ENCODE measurements around the gene PHPT1. TPM values are rescaled to one million over a fixed set of nuclear protein-coding genes. Genes with fewer than 3 reads are reported as not detected.
A peak's percentile ranks its signal among the peaks of the same experiment; 100 is the strongest.

PHPT1 gene
- total and polyA plus RNA-seq, 2 of the 13 experiments (the other 11 are each of a cell fraction or from before 2014, with no cell fraction given): 189 to 192 TPM

DNA sequence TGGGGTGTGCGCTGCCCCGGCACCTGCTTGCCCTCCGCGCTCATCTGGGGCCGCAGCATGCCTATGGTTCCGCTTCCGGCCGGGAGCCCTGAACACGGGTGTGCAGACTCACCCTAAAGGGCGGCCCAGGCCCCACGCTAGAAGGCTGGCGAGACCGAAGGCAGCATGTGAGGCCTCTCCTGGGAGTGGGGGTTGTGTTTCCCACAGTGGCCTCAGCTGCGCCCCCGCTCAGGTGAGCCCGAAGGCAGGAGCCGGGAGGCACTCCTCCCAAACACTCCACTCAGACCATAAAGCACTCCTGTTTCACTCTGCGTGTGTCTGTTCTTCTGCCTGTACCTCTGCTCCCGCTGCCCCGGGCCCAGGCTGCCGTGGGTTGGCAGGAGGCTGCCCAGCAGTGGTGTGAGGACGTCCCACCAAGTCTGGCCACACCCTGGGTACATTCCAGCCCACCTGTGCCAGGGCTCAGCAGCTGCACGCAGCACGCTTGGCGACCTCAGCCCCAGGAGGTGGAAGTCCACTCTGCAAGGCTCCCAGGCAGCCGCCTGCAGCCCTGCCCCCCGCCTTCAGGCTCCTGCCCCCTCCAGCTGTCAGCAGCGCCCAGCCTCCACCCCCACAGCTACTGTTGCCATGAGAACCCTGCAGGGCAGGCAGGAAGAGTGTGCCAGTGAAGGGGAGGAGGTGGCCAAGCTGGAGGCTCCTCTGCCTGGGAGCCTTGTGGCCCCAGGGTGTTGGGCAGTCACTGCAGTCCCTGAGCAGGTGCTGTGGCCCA, 8.1 kb upstream of the PHPT1 start (continued):
- no peak for TF ChIP-seq ZNF790 (CRISPR knock-in tag; IDR thresholded peaks at IDR 0.05; ENCODE audit: borderline replicate concordance)
- TF ChIP-seq PRPF4 (IDR thresholded peaks at IDR 0.05; ENCODE audit: low read depth, low read length, poor library complexity, severe bottlenecking): no peak
- peak; percentile 20; the same call in 1 of the 2 replicates for TF ChIP-seq ZNF331 (CRISPR knock-in tag; IDR thresholded peaks at IDR 0.05)
- no peak for TF ChIP-seq MAFK (conservative IDR thresholded peaks at IDR 0.05 in 1 of 2, IDR thresholded peaks at IDR 0.05 in 1 of 2; ENCODE audit: low read length in 2 of 2)
- TF ChIP-seq PITX1 (CRISPR knock-in tag; IDR thresholded peaks at IDR 0.05): no peak
- TF ChIP-seq, protein P1, sequence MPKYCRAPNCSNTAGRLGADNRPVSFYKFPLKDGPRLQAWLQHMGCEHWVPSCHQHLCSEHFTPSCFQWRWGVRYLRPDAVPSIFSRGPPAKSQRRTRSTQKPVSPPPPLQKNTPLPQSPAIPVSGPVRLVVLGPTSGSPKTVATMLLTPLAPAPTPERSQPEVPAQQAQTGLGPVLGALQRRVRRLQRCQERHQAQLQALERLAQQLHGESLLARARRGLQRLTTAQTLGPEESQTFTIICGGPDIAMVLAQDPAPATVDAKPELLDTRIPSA (CRISPR knock-in tag; IDR thresholded peaks at IDR 0.05; ENCODE audit: borderline replicate concordance): no peak
- 0 out of 2 replicates have a peak, but pooled peaks have one; percentile 77 for TF ChIP-seq ZNF782 (CRISPR knock-in tag; IDR thresholded peaks at IDR 0.05; ENCODE audit: borderline replicate concordance)
- TF ChIP-seq ZNF101 (CRISPR knock-in tag; IDR thresholded peaks at IDR 0.05; ENCODE audit: borderline replicate concordance, low read depth): no peak
- peak; percentile 22; the same call in 1 of the 2 replicates for TF ChIP-seq ZBTB7A (CRISPR knock-in tag; IDR thresholded peaks at IDR 0.05)
- TF ChIP-seq, protein P2, sequence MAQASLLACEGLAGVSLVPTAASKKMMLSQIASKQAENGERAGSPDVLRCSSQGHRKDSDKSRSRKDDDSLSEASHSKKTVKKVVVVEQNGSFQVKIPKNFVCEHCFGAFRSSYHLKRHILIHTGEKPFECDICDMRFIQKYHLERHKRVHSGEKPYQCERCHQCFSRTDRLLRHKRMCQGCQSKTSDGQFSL (CRISPR knock-in tag; IDR thresholded peaks at IDR 0.05): 0 out of 2 replicates have a peak, but pooled peaks have one; percentile 38
- TF ChIP-seq HIVEP1 (CRISPR knock-in tag; IDR thresholded peaks at IDR 0.05): no peak; the same call in 1 of the 2 replicates
- TF ChIP-seq, protein P3, sequence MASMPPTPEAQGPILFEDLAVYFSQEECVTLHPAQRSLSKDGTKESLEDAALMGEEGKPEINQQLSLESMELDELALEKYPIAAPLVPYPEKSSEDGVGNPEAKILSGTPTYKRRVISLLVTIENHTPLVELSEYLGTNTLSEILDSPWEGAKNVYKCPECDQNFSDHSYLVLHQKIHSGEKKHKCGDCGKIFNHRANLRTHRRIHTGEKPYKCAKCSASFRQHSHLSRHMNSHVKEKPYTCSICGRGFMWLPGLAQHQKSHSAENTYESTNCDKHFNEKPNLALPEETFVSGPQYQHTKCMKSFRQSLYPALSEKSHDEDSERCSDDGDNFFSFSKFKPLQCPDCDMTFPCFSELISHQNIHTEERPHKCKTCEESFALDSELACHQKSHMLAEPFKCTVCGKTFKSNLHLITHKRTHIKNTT (CRISPR knock-in tag; IDR thresholded peaks at IDR 0.05): no peak
- TF ChIP-seq GZF1 (CRISPR knock-in tag; IDR thresholded peaks at IDR 0.05): no peak
- TF ChIP-seq ZNF441 (CRISPR knock-in tag; IDR thresholded peaks at IDR 0.05; ENCODE audit: borderline replicate concordance): no peak
- no peak for TF ChIP-seq ZNF598 (CRISPR knock-in tag; IDR thresholded peaks at IDR 0.05; ENCODE audit: borderline replicate concordance)
- no peak for TF ChIP-seq ZNF550 (CRISPR knock-in tag; IDR thresholded peaks at IDR 0.05; ENCODE audit: borderline replicate concordance)
- TF ChIP-seq, protein P4, sequence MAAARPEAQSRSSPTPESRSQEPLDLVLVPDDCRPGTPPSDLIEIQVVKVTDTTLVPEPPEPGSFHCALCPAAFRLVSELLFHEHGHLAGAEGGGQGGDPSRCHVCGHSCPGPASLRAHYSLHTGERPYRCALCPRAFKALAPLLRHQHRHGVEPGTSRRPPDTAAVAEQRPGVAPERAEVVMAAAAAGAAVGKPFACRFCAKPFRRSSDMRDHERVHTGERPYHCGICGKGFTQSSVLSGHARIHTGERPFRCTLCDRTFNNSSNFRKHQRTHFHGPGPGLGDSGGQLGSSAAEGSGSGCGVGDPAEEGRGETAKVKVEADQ (CRISPR knock-in tag; IDR thresholded peaks at IDR 0.05; ENCODE audit: borderline replicate concordance): peak; percentile 68; the same call in 1 of the 2 replicates
- TF ChIP-seq ZFYVE20 (CRISPR knock-in tag; IDR thresholded peaks at IDR 0.05; ENCODE audit: borderline replicate concordance, low read depth): no peak
- no peak for TF ChIP-seq MTF2 (CRISPR knock-in tag; IDR thresholded peaks at IDR 0.05; ENCODE audit: borderline replicate concordance)
- peak; percentile 93 for TF ChIP-seq ZNF556 (CRISPR knock-in tag; IDR thresholded peaks at IDR 0.05; ENCODE audit: borderline replicate concordance)
- TF ChIP-seq, protein P5, sequence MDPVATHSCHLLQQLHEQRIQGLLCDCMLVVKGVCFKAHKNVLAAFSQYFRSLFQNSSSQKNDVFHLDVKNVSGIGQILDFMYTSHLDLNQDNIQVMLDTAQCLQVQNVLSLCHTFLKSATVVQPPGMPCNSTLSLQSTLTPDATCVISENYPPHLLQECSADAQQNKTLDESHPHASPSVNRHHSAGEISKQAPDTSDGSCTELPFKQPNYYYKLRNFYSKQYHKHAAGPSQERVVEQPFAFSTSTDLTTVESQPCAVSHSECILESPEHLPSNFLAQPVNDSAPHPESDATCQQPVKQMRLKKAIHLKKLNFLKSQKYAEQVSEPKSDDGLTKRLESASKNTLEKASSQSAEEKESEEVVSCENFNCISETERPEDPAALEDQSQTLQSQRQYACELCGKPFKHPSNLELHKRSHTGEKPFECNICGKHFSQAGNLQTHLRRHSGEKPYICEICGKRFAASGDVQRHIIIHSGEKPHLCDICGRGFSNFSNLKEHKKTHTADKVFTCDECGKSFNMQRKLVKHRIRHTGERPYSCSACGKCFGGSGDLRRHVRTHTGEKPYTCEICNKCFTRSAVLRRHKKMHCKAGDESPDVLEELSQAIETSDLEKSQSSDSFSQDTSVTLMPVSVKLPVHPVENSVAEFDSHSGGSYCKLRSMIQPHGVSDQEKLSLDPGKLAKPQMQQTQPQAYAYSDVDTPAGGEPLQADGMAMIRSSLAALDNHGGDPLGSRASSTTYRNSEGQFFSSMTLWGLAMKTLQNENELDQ (CRISPR knock-in tag; IDR thresholded peaks at IDR 0.05; ENCODE audit: borderline replicate concordance): no peak
- no peak for TF ChIP-seq NR3C1 (CRISPR knock-in tag; IDR thresholded peaks at IDR 0.05)
- TF ChIP-seq ZFAT (CRISPR knock-in tag; conservative IDR thresholded peaks at IDR 0.05): no peak
- no peak; the same call in 1 of the 2 replicates for TF ChIP-seq SAFB2 (CRISPR knock-in tag; IDR thresholded peaks at IDR 0.05; ENCODE audit: borderline replicate concordance, low read depth)

Measured in HepG2 (cell line).